Activated T-cell treated with anti-CD3 and anti-CD28 coated beads, Interleukin-2, amount 50 U/mL, for 72 hours (primary cell): Measurements from ENCODE around the gene UBE2E2. TPM values are rescaled to one million over a fixed set of nuclear protein-coding genes. Genes with fewer than 3 reads are reported as not detected.

ENCODE experiments used
- ATAC-seq, 2 donors: fragments of 150-1000 bp; cut with Tn5 transposase; replicated peaks in 1 of 2; 2 replicates each; pipeline ENCODE4 v1.10.0; 2021; ENCODE audit warnings: moderate library complexity in 2 of 2, mild to moderate bottlenecking in 1 of 2
- DNase-seq, 2 donors: peaks; one replicate each; pipeline ENCODE4 v3.0.0; 2021 to 2022; ENCODE audit warnings: mixed read lengths in 1 of 2
- H3K27ac Mint-ChIP-seq: one replicate; pipeline ENCODE4 v1.8.0; 2022; ENCODE audit warnings: mild to moderate bottlenecking, moderate library complexity, mixed read lengths
- H3K27me3 Mint-ChIP-seq: one replicate; pipeline ENCODE4 v1.8.0; 2022; ENCODE audit warnings: low read depth, mixed read lengths
- H3K36me3 Mint-ChIP-seq, 2 donors: one replicate each; pipeline ENCODE4 v1.8.0; 2022; ENCODE audit warnings: mixed read lengths in 2 of 2, mild to moderate bottlenecking in 1 of 2; ENCODE audit not compliant: insufficient read depth in 2 of 2
- H3K4me1 Mint-ChIP-seq: one replicate; pipeline ENCODE4 v1.8.0; 2022; ENCODE audit warnings: low read depth, mixed read lengths
- H3K4me3 Mint-ChIP-seq, 2 donors: one replicate each; pipeline ENCODE4 v1.8.0; 2022; ENCODE audit warnings: mild to moderate bottlenecking in 2 of 2, mixed read lengths in 2 of 2, moderate library complexity in 2 of 2
- H3K9me3 Mint-ChIP-seq, 2 donors: one replicate each; pipeline ENCODE4 v1.8.0; 2022; ENCODE audit warnings: mixed read lengths in 2 of 2
- total RNA-seq, 2 donors: library from RNA; stranded (reverse); gene quantifications; one replicate each; pipeline ENCODE4 v1.2.3, GENCODE V29; 2022

The UBE2E2 gene
- total RNA-seq, 2 donors from 2014 or later = 11.8 to 11.9 TPM

- no peaks in the 10 kb centered on the region for H3K9me3 Mint-ChIP-seq
- no peak for DNase-seq
Measured at GRCh38 chr3:23527326-23527725, 324.2 kb downstream of the UBE2E2 start.

GRCh38 chr3:23533596-23533995, 330.5 kb downstream of the UBE2E2 start:
- Mint-ChIP-seq H3K36me3 (no peaks in the 10 kb centered on the region), H3K27me3 (no peaks in the 10 kb centered on the region), H3K4me3 (no peak overlapping the region), H3K27ac (no peak overlapping the region), H3K9me3 (no peaks in the 10 kb centered on the region), H3K4me1 (no peaks in the 10 kb centered on the region)
- DNase-seq (no peak), ATAC-seq (no peak)

More at GRCh38 chr3:23527326-23527725, 324.2 kb downstream of the UBE2E2 start:
- ATAC-seq = no peak
- Mint-ChIP-seq H3K4me1 (no peaks in the 10 kb centered on the region), H3K4me3 (no peak overlapping the region), H3K27me3 (no peaks in the 10 kb centered on the region), H3K36me3 (no peaks in the 10 kb centered on the region), H3K27ac (no peak overlapping the region)

GRCh38 chr3:23533996-23534395, 330.9 kb downstream of the UBE2E2 start:
- H3K9me3 Mint-ChIP-seq = no peaks in the 10 kb centered on the region
- no peaks in the 10 kb centered on the region for H3K36me3 Mint-ChIP-seq
- H3K27ac Mint-ChIP-seq = no peak overlapping the region
- DNase-seq = no peak
- ATAC-seq = no peak
- no peak overlapping the region for H3K4me3 Mint-ChIP-seq
- H3K27me3 Mint-ChIP-seq = no peaks in the 10 kb centered on the region
- H3K4me1 Mint-ChIP-seq = no peaks in the 10 kb centered on the region

- no peak for ATAC-seq
- Mint-ChIP-seq H3K36me3 (no peaks in the 10 kb centered on the region), H3K27me3 (no peaks in the 10 kb centered on the region), H3K4me3 (no peak overlapping the region), H3K27ac (no peak overlapping the region), H3K4me1 (no peaks in the 10 kb centered on the region), H3K9me3 (no peaks in the 10 kb centered on the region)
- DNase-seq = no peak
Measured at GRCh38 chr3:23537101-23537551, 334.0 kb downstream of the UBE2E2 start.

GRCh38 chr3:23539185-23539584, 336.1 kb downstream of the UBE2E2 start:
- no peak for ATAC-seq
- H3K27ac Mint-ChIP-seq = no peak overlapping the region
- H3K36me3 Mint-ChIP-seq = no peaks in the 10 kb centered on the region
- no peak overlapping the region for H3K4me3 Mint-ChIP-seq
- no peaks in the 10 kb centered on the region for H3K27me3 Mint-ChIP-seq
- no peaks in the 10 kb centered on the region for H3K4me1 Mint-ChIP-seq
- peaks cover 0 to 2% of the 10 kb centered on the region in 2 donors for H3K9me3 Mint-ChIP-seq
- DNase-seq = no peak

- no peaks in the 10 kb centered on the region for H3K27me3 Mint-ChIP-seq
- no peaks in the 10 kb centered on the region for H3K4me1 Mint-ChIP-seq
- H3K4me3 Mint-ChIP-seq = no peak overlapping the region
- H3K36me3 Mint-ChIP-seq = no peaks in the 10 kb centered on the region
- no peak overlapping the region for H3K27ac Mint-ChIP-seq
- H3K9me3 Mint-ChIP-seq = peaks cover 0 to 6% of the 10 kb centered on the region in 2 donors
- no peak for ATAC-seq
- no peak for DNase-seq
Measured at GRCh38 chr3:23540600-23540999, 337.5 kb downstream of the UBE2E2 start.

GRCh38 chr3:23542079-23542478, 339.0 kb downstream of the UBE2E2 start:
- DNase-seq (no peak), ATAC-seq (no peak)
- Mint-ChIP-seq H3K27ac (no peak overlapping the region), H3K4me1 (no peaks in the 10 kb centered on the region), H3K4me3 (no peak overlapping the region), H3K27me3 (no peaks in the 10 kb centered on the region), H3K36me3 (no peaks in the 10 kb centered on the region), H3K9me3 (peaks cover 0 to 6% of the 10 kb centered on the region in 2 donors)

- no peak for ATAC-seq
- no peak for DNase-seq
- no peaks in the 10 kb centered on the region for H3K36me3 Mint-ChIP-seq
- no peaks in the 10 kb centered on the region for H3K27me3 Mint-ChIP-seq
- no peaks in the 10 kb centered on the region for H3K4me1 Mint-ChIP-seq
- no peak overlapping the region for H3K4me3 Mint-ChIP-seq
- H3K27ac Mint-ChIP-seq = no peak overlapping the region
- H3K9me3 Mint-ChIP-seq = peaks cover 0 to 6% of the 10 kb centered on the region in 2 donors
Measured at GRCh38 chr3:23546181-23546580, 343.1 kb downstream of the UBE2E2 start.

- Mint-ChIP-seq H3K27ac (peak overlapping the region; percentile 23), H3K27me3 (no peaks in the 10 kb centered on the region), H3K36me3 (no peaks in the 10 kb centered on the region)
Measured at GRCh38 chr3:23547905-23548650, 345.0 kb downstream of the UBE2E2 start.

GRCh38 chr3:23548706-23549105, 345.6 kb downstream of the UBE2E2 start:
- Mint-ChIP-seq H3K4me1 (no peaks in the 10 kb centered on the region), H3K36me3 (no peaks in the 10 kb centered on the region), H3K4me3 (no peak overlapping the region), H3K27ac (no peak overlapping the region), H3K9me3 (peaks cover 0 to 6% of the 10 kb centered on the region in 2 donors), H3K27me3 (no peaks in the 10 kb centered on the region)
- DNase-seq = no peak
- no peak for ATAC-seq

More at GRCh38 chr3:23547905-23548650, 345.0 kb downstream of the UBE2E2 start:
- ATAC-seq (peak in 1 of 2 donors; percentile 64), DNase-seq (no peak)
- H3K4me1 Mint-ChIP-seq = no peaks in the 10 kb centered on the region
- no peak overlapping the region for H3K4me3 Mint-ChIP-seq
- H3K9me3 Mint-ChIP-seq = peaks cover 0 to 6% of the 10 kb centered on the region in 2 donors

- Mint-ChIP-seq H3K4me3 (no peak overlapping the region), H3K4me1 (no peaks in the 10 kb centered on the region), H3K27ac (no peak overlapping the region), H3K9me3 (peaks cover 0 to 2% of the 10 kb centered on the region in 2 donors), H3K27me3 (no peaks in the 10 kb centered on the region), H3K36me3 (no peaks in the 10 kb centered on the region)
- DNase-seq = no peak
- no peak for ATAC-seq
Measured at GRCh38 chr3:23549148-23549910, 346.2 kb downstream of the UBE2E2 start.

GRCh38 chr3:23550402-23550801, 347.3 kb downstream of the UBE2E2 start:
- Mint-ChIP-seq H3K4me3 (no peak overlapping the region), H3K4me1 (no peaks in the 10 kb centered on the region), H3K9me3 (no peaks in the 10 kb centered on the region), H3K36me3 (no peaks in the 10 kb centered on the region), H3K27me3 (no peaks in the 10 kb centered on the region), H3K27ac (no peak overlapping the region)
- DNase-seq (no peak), ATAC-seq (no peak)

- no peak overlapping the region for H3K4me3 Mint-ChIP-seq
- ATAC-seq (no peak), DNase-seq (no peak)
- no peaks in the 10 kb centered on the region for H3K9me3 Mint-ChIP-seq
- H3K4me1 Mint-ChIP-seq = no peaks in the 10 kb centered on the region
- H3K27me3 Mint-ChIP-seq = no peaks in the 10 kb centered on the region
- no peaks in the 10 kb centered on the region for H3K36me3 Mint-ChIP-seq
- no peak overlapping the region for H3K27ac Mint-ChIP-seq
Measured at GRCh38 chr3:23552506-23552905, 349.4 kb downstream of the UBE2E2 start.
